Heart left ventricle (tissue), 16 donors: Measurements from ENCODE around the gene CENPX. TPM values are rescaled to one million over a fixed set of nuclear protein-coding genes. Genes with fewer than 3 reads are reported as not detected.

Experiments
- ATAC-seq, 4 donors: fragments of 200-7000 bp; cut with Tn5 transposase; one replicate each; pipeline ENCODE4 v1.9.1; 2020 to 2022; ENCODE audit warnings: moderate library complexity in 4 of 4, mild to moderate bottlenecking in 3 of 4, moderate number of reproducible peaks in 1 of 4
- DNase-seq, 5 donors: peaks; one replicate each; pipeline ENCODE4 v3.0.0-alpha.2; 2020
- H3K27ac ChIP-seq, 12 donors: fragments of 200-600 bp; sonication (generic) in 4 of 12; one replicate each; pipeline versions ENCODE4 v1.5.0 to v1.8.0; 2016 to 2022; ENCODE audit warnings: mild to moderate bottlenecking in 2 of 12
- H3K27me3 ChIP-seq, 9 donors: fragments of 200-600 bp; sonication (generic) in 2 of 9; one replicate each; pipeline versions ENCODE4 v1.5.1 to v1.8.0; 2016 to 2022; ENCODE audit warnings: mild to moderate bottlenecking in 3 of 9
- H3K36me3 ChIP-seq, 9 donors: fragments of 200-600 bp; sonication (generic) in 2 of 9; one replicate each; pipeline versions ENCODE4 v1.5.0 to v1.8.0; 2018 to 2022; ENCODE audit warnings: mild to moderate bottlenecking in 2 of 9
- H3K4me1 ChIP-seq, 12 donors: fragments of 200-600 bp; sonication (generic) in 4 of 12; one replicate each; pipeline versions ENCODE4 v1.5.0 to v1.8.0; 2016 to 2022; ENCODE audit warnings: mild to moderate bottlenecking in 3 of 12
- H3K4me3 ChIP-seq, 12 donors: fragments of 200-600 bp; sonication (generic) in 4 of 12; one replicate each; pipeline versions ENCODE4 v1.5.0 to v1.8.0; 2017 to 2022; ENCODE audit warnings: mild to moderate bottlenecking in 9 of 12, moderate library complexity in 4 of 12
- H3K9me3 ChIP-seq, 12 donors: fragments of 200-600 bp; sonication (generic) in 4 of 12; one replicate each; pipeline versions ENCODE4 v1.5.0 to v1.8.0; 2016 to 2022; ENCODE audit warnings: mild to moderate bottlenecking in 1 of 12
- POLR2A ChIP-seq, 2 donors: fragments of 450-650 bp; IDR thresholded peaks; one replicate each; pipeline ENCODE4 v1.6.1; 2017; ENCODE audit warnings: antibody characterized with exemption in 2 of 2, mild to moderate bottlenecking in 2 of 2, moderate library complexity in 2 of 2
- WGBS, 4 donors: extraction: QIAGEN DNeasy Blood & Tissue Kit in 2 of 4; methylation state at CpG; one replicate each; pipeline versions ENCODE4 v1.1.5 to v1.1.7; 2013 to 2018; 5-methylcytosine and 5-hydroxymethylcytosine counted together
- intact Hi-C, 10 donors: fragments of 100-400 bp; cut with DNase I; formaldehyde crosslinking; loops; one replicate each; pipeline versions ENCODE4 v1.11.1 to v1.14.2; 2022
- polyA plus RNA-seq, 2 donors: library from polyadenylated mRNA; stranded (reverse); fragments of 200-250 nt; gene quantifications; one replicate each; pipeline ENCODE4 v1.2.3, GENCODE V29; 2013
- total RNA-seq, 9 donors: library from RNA; depleted of rRNA in 2 of 9; stranded (reverse); fragments of >200 nt in 2 of 9; fragmentation: NEBNext Ultra II Directional in 3 of 9; extraction: Animal tissue kit (Norgen Biotek cat#: 25700) in 3 of 9; gene quantifications; one replicate each; pipeline versions ENCODE4 v1.1.0 to v1.2.4, GENCODE V29; 2016 to 2023
- TF ChIP-seq, protein P1 (sequence below), 12 donors: fragments of 200-600 bp; sonication (generic) in 4 of 12; IDR thresholded peaks; one replicate each; pipeline versions ENCODE4 v1.5.0 to v1.8.0; 2018 to 2022; ENCODE audit warnings: antibody characterized with exemption in 12 of 12, mild to moderate bottlenecking in 5 of 12
- donor health status: ischemic (EF 13 %, LVEDD 7.1; RV severe dilation, severe dysfunction).
- donor health status: healthy with polysubstance abuse.
- donor health status: DM: no; HTN: yes; CAD: no.
- donor health status: DM: no; HTN: no; CAD: no.
- donor health status: ischemic (EF 25% LVEDD 6.9; RV normal size, moderate dysfunction).
- donor health status: ischemic (EF 25% LVEDD 5.7; RV mildly dilated, moderate dysfunction).
- donor health status: healthy.
- donor health status: DM: yes; HTN: yes; CAD: no.
- donor health status: ischemic (EF 35%, LVEDD 5.7; RV mildly dilated, moderate dysfunction).
- donor health status: nonischemic (EF 11% LVEDD 7.7; RV severe dilation, severe dysfunction).
- donor health status: DM: yes; HTN: yes; CAD: no.
- donor health status: PGD.
- donor health status: ischemic (EF 29% LVEDD 5.4; RV normal size, mild dysfunction).
- donor health status: nonischemic (EF 23%, LVEDD 6.1; RV moderate dilation, normal function).

Gene CENPX
- total and polyA plus RNA-seq, 11 donors: 16.8 to 126 (median 29.2) TPM

DNA sequence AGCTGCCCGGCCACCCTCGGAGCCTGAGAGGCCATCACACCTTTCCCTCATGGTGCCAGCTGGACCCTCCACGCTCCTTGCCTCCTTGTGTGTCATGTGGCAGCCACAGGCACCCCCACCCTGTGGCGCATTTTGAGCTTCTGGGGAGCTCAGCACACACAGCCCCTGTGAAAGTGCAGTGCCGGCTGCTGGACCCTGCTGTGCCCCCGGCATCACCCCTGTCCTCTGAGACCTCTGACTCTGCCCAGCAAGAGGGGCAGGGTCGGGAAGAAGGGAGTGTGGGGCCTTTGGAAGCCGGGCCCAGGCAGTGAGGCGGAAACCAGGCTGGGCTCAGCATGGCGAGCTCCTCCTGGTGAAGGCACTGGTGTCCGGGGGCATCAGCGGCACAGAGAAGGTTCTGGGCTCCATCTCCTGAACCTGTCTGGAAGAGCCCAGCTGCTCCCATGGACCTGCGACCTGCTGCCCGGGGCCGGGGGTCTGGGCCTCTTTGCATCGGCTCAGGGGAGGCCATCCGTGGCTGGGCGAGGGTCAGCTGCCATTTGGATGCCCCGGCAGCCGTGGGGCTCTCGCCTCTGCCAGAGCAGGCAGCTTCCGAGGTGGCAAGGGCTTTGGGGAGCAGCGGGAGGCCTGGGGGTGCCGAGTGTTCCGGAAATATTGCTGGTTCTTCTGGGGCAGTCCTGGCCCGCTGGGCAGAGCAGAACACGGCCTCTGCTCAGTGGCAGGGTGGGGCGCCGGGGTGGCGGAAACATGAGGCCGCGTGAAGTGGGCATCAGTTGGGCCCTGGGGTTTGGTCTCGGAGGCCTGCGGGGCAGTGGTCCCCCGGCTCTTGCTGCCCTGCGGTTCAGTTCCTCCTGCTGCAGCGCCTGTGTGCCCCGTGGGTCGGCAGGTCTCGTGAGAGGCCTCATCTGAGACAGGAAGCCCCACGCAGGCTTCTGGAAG, 17.9 kb downstream of the CENPX start:
- intact Hi-C loops: no loop called here
- H3K4me1 ChIP-seq: peaks cover 0 to 48% (median 21%) of the 10 kb centered on the region in 12 donors
- WGBS, 4 donors: 88 to 90% (median 89%) methylated on average over 31 to 41 of the region's 41 CpGs
- no peak overlapping the region for H3K4me3 ChIP-seq
- TF ChIP-seq POLR2A (IDR thresholded peaks at IDR 0.05): no peak
- TF ChIP-seq, protein P1, sequence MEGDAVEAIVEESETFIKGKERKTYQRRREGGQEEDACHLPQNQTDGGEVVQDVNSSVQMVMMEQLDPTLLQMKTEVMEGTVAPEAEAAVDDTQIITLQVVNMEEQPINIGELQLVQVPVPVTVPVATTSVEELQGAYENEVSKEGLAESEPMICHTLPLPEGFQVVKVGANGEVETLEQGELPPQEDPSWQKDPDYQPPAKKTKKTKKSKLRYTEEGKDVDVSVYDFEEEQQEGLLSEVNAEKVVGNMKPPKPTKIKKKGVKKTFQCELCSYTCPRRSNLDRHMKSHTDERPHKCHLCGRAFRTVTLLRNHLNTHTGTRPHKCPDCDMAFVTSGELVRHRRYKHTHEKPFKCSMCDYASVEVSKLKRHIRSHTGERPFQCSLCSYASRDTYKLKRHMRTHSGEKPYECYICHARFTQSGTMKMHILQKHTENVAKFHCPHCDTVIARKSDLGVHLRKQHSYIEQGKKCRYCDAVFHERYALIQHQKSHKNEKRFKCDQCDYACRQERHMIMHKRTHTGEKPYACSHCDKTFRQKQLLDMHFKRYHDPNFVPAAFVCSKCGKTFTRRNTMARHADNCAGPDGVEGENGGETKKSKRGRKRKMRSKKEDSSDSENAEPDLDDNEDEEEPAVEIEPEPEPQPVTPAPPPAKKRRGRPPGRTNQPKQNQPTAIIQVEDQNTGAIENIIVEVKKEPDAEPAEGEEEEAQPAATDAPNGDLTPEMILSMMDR (IDR thresholded peaks at IDR 0.05): no peak
- DNase-seq (no peak), ATAC-seq (no peak)
- no peaks in the 10 kb centered on the region for H3K27me3 ChIP-seq
- no peaks in the 10 kb centered on the region for H3K36me3 ChIP-seq
- H3K9me3 ChIP-seq: no peaks in the 10 kb centered on the region
- peak overlapping the region in 1 of 12 donors; percentile 66 for H3K27ac ChIP-seq

DNA sequence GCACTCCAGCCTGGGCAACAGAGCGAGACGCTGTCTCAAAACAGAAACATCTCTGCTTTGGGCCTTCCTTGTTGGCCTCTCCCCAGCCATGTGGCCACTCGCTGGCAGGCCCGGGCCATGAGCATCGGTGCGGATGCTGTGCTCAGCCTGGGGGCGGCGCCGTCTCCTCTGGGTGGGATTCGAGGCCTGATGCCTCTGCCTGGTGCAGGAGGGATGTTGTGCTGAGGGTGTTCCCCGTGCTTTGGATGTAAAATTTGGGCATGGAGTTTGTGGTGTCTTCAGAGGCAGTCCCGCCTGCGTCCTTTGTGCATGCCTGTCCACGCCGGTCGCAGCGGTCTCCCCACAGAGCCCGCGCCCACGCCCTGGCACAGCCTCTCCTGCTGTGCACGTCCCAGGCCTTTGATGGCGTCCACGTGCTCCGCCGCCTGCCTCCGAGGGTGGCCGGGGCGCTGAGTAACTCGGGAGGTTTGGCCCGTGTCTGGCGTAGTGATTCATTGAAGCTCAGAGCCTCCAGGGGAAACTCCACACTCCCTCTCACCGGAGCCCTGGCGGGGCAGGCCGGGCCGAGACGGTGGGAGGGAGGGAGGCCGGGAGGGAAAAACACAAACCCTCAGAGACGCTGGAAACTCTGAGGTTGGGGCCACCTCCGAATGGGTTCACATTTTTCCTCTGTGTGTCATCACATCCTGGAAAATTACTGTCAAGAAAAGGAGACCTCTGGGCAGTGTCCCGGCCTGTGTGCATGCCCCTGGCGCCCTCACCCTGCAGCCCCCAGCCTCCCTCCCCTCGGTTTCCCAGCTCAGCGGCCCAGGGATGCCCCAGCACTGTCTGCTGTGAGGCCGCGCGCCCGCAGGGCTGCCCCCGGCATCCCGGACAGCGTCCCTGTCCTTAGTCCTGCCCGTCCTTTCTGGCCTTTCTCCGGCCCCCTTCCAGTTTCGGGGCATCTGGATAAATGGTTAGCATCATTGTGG, 19.0 kb downstream of the CENPX start:
- DNase-seq (peak in 4 of 5 donors; percentile 53 to 70 (median 62)), ATAC-seq (peak; percentile 6 to 72 (median 57))
- Histone ChIP-seq H3K4me1 (peaks cover 0 to 39% (median 18%) of the 10 kb centered on the region in 12 donors), H3K27ac (peak overlapping the region in 1 of 12 donors; percentile 66), H3K27me3 (no peaks in the 10 kb centered on the region), H3K9me3 (no peaks in the 10 kb centered on the region), H3K4me3 (peak overlapping the region in 1 of 12 donors; percentile 12), H3K36me3 (no peaks in the 10 kb centered on the region)
- WGBS, 4 donors: 63 to 83% (median 70%) methylated on average over 36 to 53 of the region's 53 CpGs
- TF ChIP-seq POLR2A (IDR thresholded peaks at IDR 0.05): no peak
- TF ChIP-seq, protein P1 (IDR thresholded peaks at IDR 0.05): no peak
- intact Hi-C loops: no loop called here

DNA sequence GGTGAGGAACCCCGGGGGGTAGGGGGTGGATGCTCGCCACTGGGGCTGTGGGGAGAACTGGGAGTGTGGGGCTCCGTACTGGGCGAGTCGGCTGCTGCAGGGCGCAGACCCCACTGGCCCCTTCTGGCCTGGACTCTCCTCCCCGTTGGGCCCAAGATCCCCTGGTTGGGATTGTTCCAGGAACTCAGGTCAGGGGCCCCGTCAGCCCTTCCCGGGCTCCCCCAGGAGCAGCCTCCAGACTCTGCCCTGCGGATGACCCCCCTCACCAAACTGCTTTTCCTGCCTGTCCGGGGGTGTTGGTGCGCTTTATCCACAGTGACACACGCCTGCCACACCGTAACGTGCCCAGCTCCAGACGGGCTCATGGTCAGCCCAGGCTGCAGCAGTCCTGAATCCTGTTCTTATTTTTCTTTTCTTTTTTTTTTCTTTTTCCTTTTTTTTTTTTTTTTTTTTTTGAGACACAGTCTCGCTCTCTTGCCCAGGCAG, 21.1 kb downstream of the CENPX start:
- H3K36me3 ChIP-seq: peaks cover 0 to 6% (median 0%) of the 10 kb centered on the region in 9 donors
- H3K27ac ChIP-seq: no peak overlapping the region
- H3K27me3 ChIP-seq: no peaks in the 10 kb centered on the region
- no peak for TF ChIP-seq POLR2A (IDR thresholded peaks at IDR 0.05)
- TF ChIP-seq, protein P1 (IDR thresholded peaks at IDR 0.05): no peak
- H3K4me1 ChIP-seq: peaks cover 0 to 27% (median 17%) of the 10 kb centered on the region in 12 donors
- DNase-seq: no peak
- no peaks in the 10 kb centered on the region for H3K9me3 ChIP-seq
- intact Hi-C loops: no loop called here
- 84 to 92% (median 88%) methylated on average over 17 of the region's 17 CpGs for WGBS, 4 donors
- H3K4me3 ChIP-seq: no peak overlapping the region
- no peak for ATAC-seq
